Left renal pelvis (tissue), 4 donors: ENCODE results near the gene TNRC6B. TPM values are rescaled to one million over a fixed set of nuclear protein-coding genes. Genes with fewer than 3 reads are reported as not detected.

Source experiments
- DNase-seq, 4 donors: peaks; one replicate each; pipeline ENCODE4 v3.0.0-alpha.2; 2013; ENCODE audit warnings: low read depth in 4 of 4, low spot score in 3 of 4
- polyA plus RNA-seq, 4 donors: library from polyadenylated mRNA; unstranded; fragments of 120-200 nt; gene quantifications; one replicate each; pipeline ENCODE4 v1.2.1, GENCODE V29; 2013; ENCODE audit not compliant: insufficient read length in 4 of 4

The TNRC6B gene
- polyA plus RNA-seq, 4 donors: 9.9 to 13.6 (median 11.8) TPM

GRCh38 chr22:40322818-40323447, 145.2 kb downstream of the TNRC6B start:
- DNase-seq: no peak

GRCh38 chr22:40323681-40324171, 146.0 kb downstream of the TNRC6B start:
- no peak for DNase-seq

- no peak for DNase-seq
These were observed 147.0 kb downstream of the TNRC6B start for GRCh38 chr22:40324468-40325305.

- DNase-seq: no peak
These were observed 147.6 kb downstream of the TNRC6B start for GRCh38 chr22:40325315-40325714.

GRCh38 chr22:40326905-40327735, 149.4 kb downstream of the TNRC6B start:
- DNase-seq: no peak

- no peak for DNase-seq
These were observed 151.1 kb downstream of the TNRC6B start for GRCh38 chr22:40328546-40329456.

GRCh38 chr22:40329466-40329865, 151.7 kb downstream of the TNRC6B start:
- DNase-seq: no peak

- DNase-seq: no peak
These were observed 152.4 kb downstream of the TNRC6B start for GRCh38 chr22:40330086-40330485.

- DNase-seq: no peak
These were observed 152.9 kb downstream of the TNRC6B start for GRCh38 chr22:40330615-40331014.

GRCh38 chr22:40331706-40332105, 154.0 kb downstream of the TNRC6B start:
- no peak for DNase-seq

- DNase-seq: no peak
These were observed 154.6 kb downstream of the TNRC6B start for GRCh38 chr22:40332319-40332781.

- DNase-seq: no peak
These were observed 156.3 kb downstream of the TNRC6B start for GRCh38 chr22:40334060-40334459.

GRCh38 chr22:40334899-40335298, 157.2 kb downstream of the TNRC6B start:
- no peak for DNase-seq

GRCh38 chr22:40335358-40335757, 157.6 kb downstream of the TNRC6B start:
- DNase-seq: no peak

- no peak for DNase-seq
These were observed 162.3 kb downstream of the TNRC6B start for GRCh38 chr22:40340044-40340443.

- DNase-seq: no peak
These were observed 163.9 kb downstream of the TNRC6B start for GRCh38 chr22:40341604-40342003.

- no peak for DNase-seq
These were observed 164.8 kb downstream of the TNRC6B start for GRCh38 chr22:40342521-40342920.

- DNase-seq: no peak
These were observed 167.5 kb downstream of the TNRC6B start for GRCh38 chr22:40345271-40345670.

GRCh38 chr22:40345815-40346184, 168.1 kb downstream of the TNRC6B start:
- DNase-seq: no peak
